ENCODE results near the gene TSKS. TPM values are rescaled to one million over a fixed set of nuclear protein-coding genes. Genes with fewer than 3 reads are reported as not detected.

Gene TSKS
- total and polyA plus RNA-seq, 2 donors (not counting 3 experiments of a cell fraction or from before 2014, with no cell fraction given), result 0.03 TPM; not detected in 1

DNA sequence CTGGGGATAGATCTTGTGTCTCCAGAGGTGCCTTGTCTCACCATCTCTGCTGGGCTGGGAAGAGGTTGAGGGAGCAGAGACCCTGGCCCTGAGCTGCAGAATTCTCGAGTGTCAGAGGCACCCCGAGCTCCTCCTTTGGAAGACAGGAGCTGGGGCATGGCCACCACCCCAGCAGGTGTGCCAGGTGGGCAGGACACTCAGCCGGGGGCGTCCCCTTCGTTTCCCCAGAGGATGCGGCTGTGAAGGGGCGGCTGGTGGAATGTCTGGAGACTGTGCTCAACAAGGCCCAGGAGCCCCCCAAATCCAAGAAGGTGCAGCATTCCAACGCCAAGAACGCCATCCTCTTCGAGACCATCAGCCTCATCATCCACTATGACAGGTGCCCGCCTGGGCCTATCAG, 35.5 kb upstream of the TSKS start:
- H3K9ac ChIP-seq (replicated peaks; ENCODE audit: extremely low read depth, insufficient read depth, low read length), result no peak overlapping the region
- H3K27ac ChIP-seq (ENCODE audit: insufficient read depth, low read depth, low read length), result no peak overlapping the region
- no peak overlapping the region for H2AFZ ChIP-seq (ENCODE audit: low read depth, low read length)
- H4K20me1 ChIP-seq (replicated peaks; ENCODE audit: control insufficient read depth, extremely low read depth, insufficient read depth, low read length), result no peaks in the 10 kb centered on the region
- FAIRE-seq (no peak), DNase-seq (ENCODE audit: low read depth, low spot score) (no peak)
- H3K9me1 ChIP-seq (replicated peaks; ENCODE audit: control insufficient read depth, extremely low read depth, insufficient read depth, low read length), result no peaks in the 10 kb centered on the region
- no peak overlapping the region for H3K4me2 ChIP-seq (ENCODE audit: insufficient read depth, low read length)
- intact Hi-C loops (cut with micrococcal nuclease) (no loop called here), dilution Hi-C loops (cut with MboI; ENCODE audit: extremely low pct_ligation_motif_present, low sequenced_read_pairs) (no loop called here)
- H3K79me2 ChIP-seq (ENCODE audit: control insufficient read depth, insufficient read depth, low read length), result no peaks in the 10 kb centered on the region
- TF ChIP-seq MYC (IDR thresholded peaks at IDR 0.05; ENCODE audit: low read depth, low read length), result no peak
- no peak for TF ChIP-seq POLR2A (IDR thresholded peaks at IDR 0.05; ENCODE audit: low read depth, low read length)
- TF ChIP-seq, protein P1, sequence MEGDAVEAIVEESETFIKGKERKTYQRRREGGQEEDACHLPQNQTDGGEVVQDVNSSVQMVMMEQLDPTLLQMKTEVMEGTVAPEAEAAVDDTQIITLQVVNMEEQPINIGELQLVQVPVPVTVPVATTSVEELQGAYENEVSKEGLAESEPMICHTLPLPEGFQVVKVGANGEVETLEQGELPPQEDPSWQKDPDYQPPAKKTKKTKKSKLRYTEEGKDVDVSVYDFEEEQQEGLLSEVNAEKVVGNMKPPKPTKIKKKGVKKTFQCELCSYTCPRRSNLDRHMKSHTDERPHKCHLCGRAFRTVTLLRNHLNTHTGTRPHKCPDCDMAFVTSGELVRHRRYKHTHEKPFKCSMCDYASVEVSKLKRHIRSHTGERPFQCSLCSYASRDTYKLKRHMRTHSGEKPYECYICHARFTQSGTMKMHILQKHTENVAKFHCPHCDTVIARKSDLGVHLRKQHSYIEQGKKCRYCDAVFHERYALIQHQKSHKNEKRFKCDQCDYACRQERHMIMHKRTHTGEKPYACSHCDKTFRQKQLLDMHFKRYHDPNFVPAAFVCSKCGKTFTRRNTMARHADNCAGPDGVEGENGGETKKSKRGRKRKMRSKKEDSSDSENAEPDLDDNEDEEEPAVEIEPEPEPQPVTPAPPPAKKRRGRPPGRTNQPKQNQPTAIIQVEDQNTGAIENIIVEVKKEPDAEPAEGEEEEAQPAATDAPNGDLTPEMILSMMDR (IDR thresholded peaks at IDR 0.05; ENCODE audit: extremely low read depth in 1 of 2, insufficient read depth in 1 of 2, low read depth in 1 of 2, low read length in 2 of 2), result no peak
- H3K27me3 ChIP-seq (ENCODE audit: control insufficient read depth in 2 of 2, insufficient read depth in 2 of 2, low read length in 2 of 2), result no peaks in the 10 kb centered on the region
- H3K4me3 ChIP-seq (replicated peaks in 1 of 3; ENCODE audit: insufficient read depth in 1 of 3, low read depth in 1 of 3, low read length in 3 of 3), result no peak overlapping the region
- BruUV-seq (replicated peaks), result no TSS peak
- ChIA-PET CTCF (no interaction called here), POLR2A (no interaction called here)
- no peaks in the 10 kb centered on the region for H3K4me1 ChIP-seq (ENCODE audit: control insufficient read depth, extremely low read depth, insufficient read depth, low read length)
- H3K9me3 ChIP-seq (replicated peaks; ENCODE audit: control insufficient read depth, insufficient read depth, low read length), result no peaks in the 10 kb centered on the region
- peaks cover 9 to 53% of the 10 kb centered on the region in 2 experiments for H3K36me3 ChIP-seq (ENCODE audit: control insufficient read depth in 2 of 2, extremely low read depth in 1 of 2, insufficient read depth in 2 of 2, low read length in 2 of 2)

GRCh38 chr19:49795615-49796014, 32.5 kb upstream of the TSKS start:
- dilution Hi-C loops (cut with MboI; ENCODE audit: extremely low pct_ligation_motif_present, low sequenced_read_pairs) (no loop called here), intact Hi-C loops (cut with micrococcal nuclease) (no loop called here)
- no peaks in the 10 kb centered on the region for H3K79me2 ChIP-seq (ENCODE audit: control insufficient read depth, insufficient read depth, low read length)
- no peaks in the 10 kb centered on the region for H3K9me1 ChIP-seq (replicated peaks; ENCODE audit: control insufficient read depth, extremely low read depth, insufficient read depth, low read length)
- no peak for FAIRE-seq
- no peak overlapping the region for H3K9ac ChIP-seq (replicated peaks; ENCODE audit: extremely low read depth, insufficient read depth, low read length)
- peaks cover 10 to 60% of the 10 kb centered on the region in 2 experiments for H3K36me3 ChIP-seq (ENCODE audit: control insufficient read depth in 2 of 2, extremely low read depth in 1 of 2, insufficient read depth in 2 of 2, low read length in 2 of 2)
- ChIA-PET CTCF (no interaction called here), POLR2A (no interaction called here)
- no peak for TF ChIP-seq POLR2A (IDR thresholded peaks at IDR 0.05; ENCODE audit: low read depth, low read length)
- no peak for TF ChIP-seq JUN (IDR thresholded peaks at IDR 0.05; ENCODE audit: borderline replicate concordance, insufficient read depth, insufficient read length, low read depth)
- no peak for TF ChIP-seq EZH2 (IDR thresholded peaks at IDR 0.05; ENCODE audit: borderline replicate concordance, low read depth, low read length, severe bottlenecking)
- H3K4me3 ChIP-seq (replicated peaks in 1 of 3; ENCODE audit: insufficient read depth in 1 of 3, low read depth in 1 of 3, low read length in 3 of 3), result no peak overlapping the region
- H3K27me3 ChIP-seq (ENCODE audit: control insufficient read depth in 2 of 2, insufficient read depth in 2 of 2, low read length in 2 of 2), result no peaks in the 10 kb centered on the region
- no peaks in the 10 kb centered on the region for H4K20me1 ChIP-seq (replicated peaks; ENCODE audit: control insufficient read depth, extremely low read depth, insufficient read depth, low read length)
- H2AFZ ChIP-seq (ENCODE audit: low read depth, low read length), result no peak overlapping the region
- no peaks in the 10 kb centered on the region for H3K4me1 ChIP-seq (ENCODE audit: control insufficient read depth, extremely low read depth, insufficient read depth, low read length)
- no peak overlapping the region for H3K4me2 ChIP-seq (ENCODE audit: insufficient read depth, low read length)
- BruUV-seq (replicated peaks), result no TSS peak
- no peak for DNase-seq (ENCODE audit: low read depth, low spot score)
- H3K27ac ChIP-seq (ENCODE audit: insufficient read depth, low read depth, low read length), result no peak overlapping the region
- no peaks in the 10 kb centered on the region for H3K9me3 ChIP-seq (replicated peaks; ENCODE audit: control insufficient read depth, insufficient read depth, low read length)

Data from endothelial cell of umbilical vein (primary cell).